ENCODE data around the gene TCF23. TPM values are rescaled to one million over a fixed set of nuclear protein-coding genes. Genes with fewer than 3 reads are reported as not detected.

TCF23 gene
- total RNA-seq, 1 donor from 2014 or later = not detected

GRCh38 chr2:27128668-27129571 lies 19.9 kb upstream of the TCF23 start:
- no peak for DNase-seq

- no peak for DNase-seq
These were observed 18.4 kb upstream of the TCF23 start for GRCh38 chr2:27130396-27130795.

- no peak for DNase-seq
These were observed 17.4 kb upstream of the TCF23 start for GRCh38 chr2:27131429-27131828.

DNA sequence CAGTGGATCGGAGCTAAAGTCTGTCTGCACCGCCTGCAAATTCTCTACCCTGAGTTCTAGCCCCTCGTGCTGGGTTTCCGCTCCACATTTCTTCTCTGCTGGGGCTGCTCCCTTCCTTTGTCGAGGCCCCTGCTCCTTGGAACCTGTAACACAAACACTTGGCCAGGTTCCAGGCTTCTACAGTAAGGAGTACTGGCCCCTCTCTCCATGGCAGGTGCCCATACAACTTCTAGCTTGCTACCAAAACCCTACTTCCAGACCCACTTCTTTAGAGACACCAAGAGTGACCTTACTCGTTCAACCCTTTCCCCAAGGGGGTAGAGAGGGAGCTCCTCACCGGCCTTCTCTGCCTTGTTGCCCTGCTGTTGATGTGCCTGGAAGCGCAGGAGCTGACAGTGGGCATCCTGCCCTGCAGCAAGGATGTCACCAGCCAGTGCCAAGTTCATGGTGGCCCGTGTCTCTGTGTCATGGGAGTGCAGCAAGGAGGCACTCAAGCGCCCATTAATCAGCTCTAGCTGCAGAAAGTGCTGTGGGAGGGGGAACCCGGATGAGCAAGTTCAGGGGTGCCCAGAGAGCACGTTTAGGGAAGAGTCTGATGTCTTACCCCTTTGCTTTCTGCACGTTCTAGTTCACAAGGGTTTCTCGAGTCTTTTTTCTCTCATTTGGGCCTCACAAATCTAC lies 15.5 kb upstream of the TCF23 start:
- no peak for DNase-seq

DNA sequence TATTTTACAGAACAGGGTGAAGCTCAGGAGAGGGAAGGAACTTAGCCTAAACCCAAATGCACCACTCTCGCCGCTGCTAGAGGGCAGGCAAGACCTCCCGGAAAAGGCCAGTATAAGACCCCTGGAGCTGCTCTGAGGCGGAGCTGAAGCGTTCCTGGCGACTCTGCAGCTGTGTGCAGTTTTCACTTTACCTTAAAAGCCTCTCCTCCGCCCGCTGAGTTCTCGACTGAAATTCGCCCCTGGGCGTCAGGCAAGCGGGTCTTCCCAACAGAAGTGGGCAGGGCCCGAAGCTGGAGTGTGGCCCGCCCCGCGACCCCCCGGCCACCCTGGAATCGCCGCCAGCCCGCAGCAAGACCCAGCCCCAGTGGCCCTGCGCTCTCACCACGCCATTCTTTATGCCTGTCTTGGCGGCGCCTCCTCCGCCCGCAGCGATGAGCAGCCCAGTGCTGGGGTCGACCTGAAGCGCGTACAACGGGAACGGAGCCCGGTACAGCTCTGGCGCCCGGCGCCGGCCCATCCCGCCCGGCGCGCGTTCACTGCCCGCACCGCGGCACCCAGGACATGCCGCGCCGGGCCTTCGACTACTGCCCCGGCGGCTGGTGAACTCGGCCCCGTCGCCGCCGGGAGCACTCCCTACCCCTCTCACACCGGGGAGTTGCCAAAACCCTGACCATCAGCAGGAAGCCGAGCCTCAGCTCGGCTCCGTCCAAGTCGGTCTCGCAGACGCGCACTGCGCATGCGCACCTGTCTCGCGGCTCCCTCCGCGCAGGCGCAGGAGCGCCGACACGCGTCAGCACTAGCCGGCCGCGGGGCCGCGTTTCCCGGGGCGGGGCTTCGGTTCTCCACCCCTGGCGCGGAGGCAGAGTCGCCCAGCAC lies 14.7 kb upstream of the TCF23 start, which contains the start of gene PREB:
TSS of gene PREB (minus strand) at position 732 of the 876 bp plus-strand sequence. CDS start at position 517, 215 bp downstream.
- peak; percentile 96 for DNase-seq

- DNase-seq = no peak
These were observed 13.9 kb upstream of the TCF23 start for GRCh38 chr2:27134781-27135477.

GRCh38 chr2:27135478-27135955 lies 13.3 kb upstream of the TCF23 start:
- DNase-seq = no peak

- DNase-seq = no peak
These were observed 12.1 kb upstream of the TCF23 start for GRCh38 chr2:27136751-27137150.

DNA sequence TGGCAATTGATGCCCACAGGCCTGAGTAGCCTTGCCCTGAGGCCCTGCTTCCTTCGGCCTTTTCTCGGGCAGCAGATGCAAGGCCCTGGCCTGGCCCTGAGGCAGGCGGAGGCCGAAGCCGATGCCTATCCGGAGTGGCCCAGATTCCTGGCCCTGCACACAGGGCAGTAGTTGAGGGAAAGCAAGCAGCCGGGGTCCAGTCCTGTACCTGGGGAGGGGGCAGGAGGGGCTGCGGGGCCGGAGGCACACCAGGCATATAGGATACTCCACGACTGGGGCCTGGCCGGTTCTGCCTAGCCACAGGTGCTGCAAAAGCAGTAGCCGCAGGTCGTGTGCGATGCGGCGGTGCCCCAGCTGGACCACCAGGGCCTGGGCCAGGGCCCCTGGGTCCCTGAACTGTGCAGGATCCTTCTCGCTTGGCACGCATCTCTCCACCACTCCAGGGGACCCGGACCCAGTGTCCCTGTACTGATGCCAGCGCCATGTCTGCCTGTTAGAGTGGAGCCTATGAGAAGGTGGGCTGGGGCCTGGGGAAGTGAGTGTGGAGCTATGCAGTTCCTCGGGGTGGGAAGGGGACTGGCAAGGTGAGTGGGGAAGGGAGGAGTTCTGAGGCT lies 11.4 kb upstream of the TCF23 start:
- no peak for DNase-seq

- no peak for DNase-seq
These were observed 10.7 kb upstream of the TCF23 start for GRCh38 chr2:27138111-27138510.

- DNase-seq = no peak
These were observed 9.5 kb upstream of the TCF23 start, which contains the start of gene PRR30 for GRCh38 chr2:27139310-27139709. Gene PRR30, minus strand, starts transcription at chr2:27139410. Its CDS starts 1,081 bp downstream, at chr2:27138329.

DNA sequence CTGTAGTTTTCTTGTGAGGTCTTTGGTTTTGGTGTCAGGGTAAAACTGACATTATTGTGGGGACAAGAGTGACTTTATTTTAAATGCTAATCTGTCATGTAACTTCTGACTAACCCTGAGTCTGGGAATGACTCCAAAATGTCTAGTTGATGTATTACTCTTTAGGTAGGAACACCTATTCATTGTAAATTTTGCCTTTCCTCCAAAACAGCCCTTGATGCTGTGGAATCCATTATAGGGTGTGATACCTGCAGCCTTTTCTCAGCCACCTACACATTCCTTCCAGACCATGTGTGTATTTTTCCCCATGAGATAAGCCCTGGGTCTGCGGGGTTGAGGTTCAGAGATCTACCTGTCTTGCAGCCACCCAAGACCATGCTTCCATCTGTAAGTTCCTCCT lies 5.5 kb upstream of the TCF23 start:
- no peak for DNase-seq

GRCh38 chr2:27145682-27146081 lies 3.1 kb upstream of the TCF23 start:
- no peak for DNase-seq

GRCh38 chr2:27147935-27148334 lies 869 bp upstream of the TCF23 start:
- no peak for DNase-seq

DNA sequence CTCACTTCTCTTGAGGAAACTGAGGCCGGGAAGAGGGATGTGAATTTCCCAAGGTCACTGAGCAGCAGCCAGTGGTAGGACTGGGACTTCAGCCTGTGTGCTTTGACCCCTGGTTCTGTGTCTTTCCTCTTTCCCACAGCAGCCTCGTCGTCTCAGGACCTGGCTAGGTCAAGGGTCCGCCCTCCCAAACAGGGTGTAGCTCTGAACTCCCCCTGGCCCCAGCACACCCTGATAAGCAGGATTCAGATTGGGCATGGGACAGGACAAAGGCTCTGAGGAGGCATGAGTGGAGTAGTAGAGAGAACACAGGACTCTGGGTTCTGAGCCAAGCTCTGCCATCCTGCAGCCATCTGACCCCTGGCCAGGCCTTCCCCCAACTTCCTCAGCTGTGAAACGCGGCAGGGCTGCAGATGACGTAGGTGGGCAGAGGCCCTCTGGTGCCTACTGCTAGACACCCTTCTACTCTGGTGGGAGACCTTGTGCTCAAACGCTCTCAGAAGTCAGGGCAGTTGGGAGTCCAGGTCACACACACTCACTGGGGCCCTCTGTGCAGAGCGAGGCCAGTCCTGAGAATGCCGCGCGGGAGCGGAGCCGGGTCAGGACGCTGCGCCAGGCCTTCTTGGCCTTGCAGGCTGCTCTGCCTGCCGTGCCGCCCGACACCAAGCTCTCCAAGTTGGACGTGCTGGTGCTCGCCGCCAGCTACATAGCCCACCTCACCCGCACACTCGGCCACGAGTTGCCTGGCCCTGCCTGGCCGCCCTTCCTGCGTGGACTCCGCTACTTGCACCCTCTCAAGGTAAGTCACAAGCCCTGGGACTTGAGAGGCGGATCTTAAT lies 984 bp downstream of the TCF23 start:
- DNase-seq = no peak

DNA sequence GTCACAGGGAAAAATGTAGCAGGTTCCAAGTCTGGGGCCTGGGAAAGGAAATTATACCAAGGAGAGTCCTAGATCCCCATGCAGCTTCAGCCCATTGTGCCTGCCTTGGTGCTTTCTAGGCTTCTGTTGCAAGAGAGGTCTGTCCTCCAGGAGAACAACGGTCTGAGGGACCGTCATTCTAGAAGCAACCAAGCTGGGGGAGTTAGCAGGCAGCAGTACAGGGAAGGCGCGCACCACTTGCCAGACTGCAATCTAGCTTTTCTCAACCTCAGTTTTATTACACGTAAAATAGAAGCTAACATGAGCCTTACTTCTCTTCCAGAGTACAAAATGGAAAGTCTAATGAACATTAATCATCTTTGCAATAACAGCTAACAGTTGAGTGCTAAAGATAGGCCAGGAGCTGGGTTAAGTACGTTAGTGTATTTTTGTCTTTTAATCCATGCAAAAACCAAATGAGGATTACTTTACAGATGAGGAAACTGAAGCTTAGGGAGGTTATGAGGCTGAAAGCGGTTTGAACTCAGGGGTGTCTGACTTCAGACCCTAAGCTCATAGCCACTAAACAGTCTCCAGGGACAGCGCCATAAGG lies 1.9 kb downstream of the TCF23 start:
- DNase-seq = no peak

DNA sequence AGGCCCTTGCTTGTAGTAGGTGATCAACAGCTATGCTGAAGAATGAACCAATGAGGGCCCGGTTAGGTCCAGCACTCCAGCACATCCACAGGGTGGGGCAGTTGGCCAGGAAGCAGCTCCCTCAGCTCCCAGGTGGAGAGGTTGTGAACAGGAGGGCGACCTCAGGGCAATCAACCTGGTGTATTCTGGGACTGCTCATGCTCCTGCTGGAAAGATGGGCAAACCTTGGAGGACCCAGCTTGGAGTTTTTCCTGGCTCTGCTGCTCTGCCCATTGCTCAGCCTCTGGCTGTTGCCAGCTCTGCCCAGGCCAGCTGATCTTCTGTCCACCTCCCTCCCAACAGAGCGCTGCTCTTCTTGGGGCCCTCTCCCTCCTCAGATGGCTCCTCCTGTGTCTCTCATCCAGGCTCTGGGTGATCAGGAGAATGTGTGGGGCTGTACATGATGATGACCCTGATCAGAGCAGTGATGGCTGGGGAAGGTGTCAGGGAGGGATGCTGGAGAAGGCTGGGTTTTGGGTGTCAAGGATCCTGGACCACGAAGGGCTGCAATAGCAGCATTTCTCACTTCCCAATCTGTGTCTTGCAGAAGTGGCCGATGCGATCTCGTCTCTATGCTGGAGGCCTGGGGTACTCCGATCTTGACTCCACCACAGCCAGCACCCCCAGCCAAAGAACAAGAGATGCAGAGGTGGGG lies 3.4 kb downstream of the TCF23 start:
- no peak for DNase-seq

GRCh38 chr2:27152796-27153464 lies 4.1 kb downstream of the TCF23 start:
- DNase-seq = no peak

- DNase-seq = no peak
These were observed 5.7 kb downstream of the TCF23 start for GRCh38 chr2:27154488-27154887.

All from dermis blood vessel endothelial cell (primary cell).